Measurements from ENCODE around the gene ACMSD.

DNA sequence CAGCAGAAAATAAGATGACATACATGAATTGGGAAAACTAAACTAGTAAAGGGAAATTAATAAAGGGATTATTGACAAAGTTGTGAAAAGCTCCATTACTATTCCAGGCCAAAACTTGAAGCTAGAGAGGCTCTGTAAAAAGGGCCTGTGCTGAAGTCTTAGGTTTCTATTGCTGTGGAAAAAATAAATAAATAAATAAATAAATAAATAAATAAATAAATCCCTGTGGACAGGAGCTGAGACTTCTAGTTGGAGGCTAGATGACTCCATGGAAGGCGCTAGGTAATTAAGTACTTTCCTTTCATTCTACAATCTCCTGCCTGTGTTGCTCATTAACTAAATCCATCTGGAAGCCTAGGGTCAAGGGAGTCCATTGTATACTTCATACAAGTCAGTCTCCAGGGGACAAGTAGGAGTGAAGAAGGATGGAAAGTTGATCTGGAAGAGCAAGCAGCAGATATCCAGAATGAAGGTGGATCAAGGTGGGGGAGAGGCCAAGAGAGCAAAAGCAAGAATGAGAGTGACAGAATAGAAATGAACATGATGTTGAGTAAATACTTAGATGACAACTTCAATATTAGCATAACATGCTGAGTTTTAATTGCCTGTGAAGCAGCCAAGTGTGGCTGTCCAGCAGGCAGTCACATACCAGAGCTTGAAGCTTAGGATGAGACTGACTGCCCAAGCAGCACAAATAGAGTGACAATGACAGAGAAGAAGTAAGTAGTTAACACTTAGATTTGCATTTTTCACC lies 54.0 kb downstream of the ACMSD start:
- TF ChIP-seq, protein P1, sequence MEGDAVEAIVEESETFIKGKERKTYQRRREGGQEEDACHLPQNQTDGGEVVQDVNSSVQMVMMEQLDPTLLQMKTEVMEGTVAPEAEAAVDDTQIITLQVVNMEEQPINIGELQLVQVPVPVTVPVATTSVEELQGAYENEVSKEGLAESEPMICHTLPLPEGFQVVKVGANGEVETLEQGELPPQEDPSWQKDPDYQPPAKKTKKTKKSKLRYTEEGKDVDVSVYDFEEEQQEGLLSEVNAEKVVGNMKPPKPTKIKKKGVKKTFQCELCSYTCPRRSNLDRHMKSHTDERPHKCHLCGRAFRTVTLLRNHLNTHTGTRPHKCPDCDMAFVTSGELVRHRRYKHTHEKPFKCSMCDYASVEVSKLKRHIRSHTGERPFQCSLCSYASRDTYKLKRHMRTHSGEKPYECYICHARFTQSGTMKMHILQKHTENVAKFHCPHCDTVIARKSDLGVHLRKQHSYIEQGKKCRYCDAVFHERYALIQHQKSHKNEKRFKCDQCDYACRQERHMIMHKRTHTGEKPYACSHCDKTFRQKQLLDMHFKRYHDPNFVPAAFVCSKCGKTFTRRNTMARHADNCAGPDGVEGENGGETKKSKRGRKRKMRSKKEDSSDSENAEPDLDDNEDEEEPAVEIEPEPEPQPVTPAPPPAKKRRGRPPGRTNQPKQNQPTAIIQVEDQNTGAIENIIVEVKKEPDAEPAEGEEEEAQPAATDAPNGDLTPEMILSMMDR (IDR thresholded peaks at IDR 0.05), result no peak
- TF ChIP-seq POLR2A (IDR thresholded peaks at IDR 0.05), result no peak
